NCI-H2081 treated with DMSO at 0.1 percent for 48 hours (cell line): Measurements from ENCODE around the gene XXYLT1.

Experiments used
- DNase-seq: peaks from one replicate; lab custom pipeline; 2025; lab: John Stamatoyannopoulos, UW

XXYLT1 gene

DNA sequence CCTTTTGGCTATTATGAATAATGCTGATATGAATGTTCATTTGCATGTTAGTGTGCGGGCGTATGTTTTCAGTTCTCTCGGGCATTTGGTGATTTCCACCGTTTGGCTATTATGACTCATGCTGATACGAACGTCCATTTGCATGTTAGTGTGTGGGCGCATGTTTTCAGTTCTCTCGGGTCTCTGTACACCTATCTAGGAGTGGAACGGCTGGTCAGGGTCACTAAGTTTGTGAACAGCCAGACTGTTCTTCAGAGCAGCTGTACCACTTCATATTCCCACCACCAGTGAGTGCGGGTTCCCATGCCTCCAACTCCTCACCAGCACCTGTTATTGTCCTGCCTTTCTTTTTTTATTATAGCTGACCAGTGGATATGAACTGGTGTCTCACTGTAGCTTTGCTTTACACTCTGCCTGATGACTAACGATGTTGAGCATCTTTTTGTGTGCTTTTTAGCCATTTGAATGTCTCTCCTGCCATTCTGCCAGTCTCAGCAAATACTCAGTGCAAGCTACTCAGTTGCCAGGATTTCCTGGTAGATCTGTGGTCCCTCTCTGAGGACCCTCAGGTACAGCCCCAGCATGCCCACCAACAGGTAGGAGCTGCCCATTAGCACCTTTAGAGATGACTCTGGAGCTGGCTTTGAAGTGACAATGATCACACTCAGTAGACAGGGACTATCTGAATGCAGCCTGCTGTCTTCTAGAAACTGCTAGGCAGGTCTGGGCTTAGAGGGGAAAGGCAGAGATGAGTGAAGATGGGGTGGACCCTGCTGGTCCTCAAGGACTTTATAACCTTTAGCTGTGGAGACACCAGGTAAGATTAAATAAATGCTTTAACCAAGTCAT is 141.1 kb downstream of the XXYLT1 start:
- DNase-seq, result no peak

DNA sequence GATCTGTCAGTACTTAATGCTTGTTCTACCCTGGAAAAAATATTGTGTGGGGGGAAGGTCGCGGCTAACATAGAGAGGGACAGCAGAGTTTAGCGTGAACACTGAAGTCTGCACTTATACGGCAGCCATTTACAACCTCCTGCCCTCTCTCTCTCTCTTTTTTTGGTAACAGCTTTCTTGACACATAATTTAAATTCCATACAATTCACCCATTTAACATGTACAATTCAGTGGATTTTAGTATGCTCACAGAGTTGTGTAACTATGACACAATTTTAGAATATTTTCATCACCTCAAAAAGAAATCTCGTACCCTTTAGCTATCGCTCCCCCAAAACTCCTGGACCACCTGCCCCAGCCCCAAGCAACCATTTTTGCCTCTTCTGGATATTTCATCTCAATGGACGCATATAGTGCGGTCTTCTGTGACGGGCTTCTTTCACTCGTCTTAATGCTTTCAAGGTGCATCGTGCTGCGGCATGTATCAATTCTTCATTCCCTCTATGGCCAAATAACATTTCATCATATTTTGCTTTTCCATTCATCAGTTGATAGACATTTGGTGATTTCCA is 141.8 kb downstream of the XXYLT1 start:
- DNase-seq, result no peak

DNA sequence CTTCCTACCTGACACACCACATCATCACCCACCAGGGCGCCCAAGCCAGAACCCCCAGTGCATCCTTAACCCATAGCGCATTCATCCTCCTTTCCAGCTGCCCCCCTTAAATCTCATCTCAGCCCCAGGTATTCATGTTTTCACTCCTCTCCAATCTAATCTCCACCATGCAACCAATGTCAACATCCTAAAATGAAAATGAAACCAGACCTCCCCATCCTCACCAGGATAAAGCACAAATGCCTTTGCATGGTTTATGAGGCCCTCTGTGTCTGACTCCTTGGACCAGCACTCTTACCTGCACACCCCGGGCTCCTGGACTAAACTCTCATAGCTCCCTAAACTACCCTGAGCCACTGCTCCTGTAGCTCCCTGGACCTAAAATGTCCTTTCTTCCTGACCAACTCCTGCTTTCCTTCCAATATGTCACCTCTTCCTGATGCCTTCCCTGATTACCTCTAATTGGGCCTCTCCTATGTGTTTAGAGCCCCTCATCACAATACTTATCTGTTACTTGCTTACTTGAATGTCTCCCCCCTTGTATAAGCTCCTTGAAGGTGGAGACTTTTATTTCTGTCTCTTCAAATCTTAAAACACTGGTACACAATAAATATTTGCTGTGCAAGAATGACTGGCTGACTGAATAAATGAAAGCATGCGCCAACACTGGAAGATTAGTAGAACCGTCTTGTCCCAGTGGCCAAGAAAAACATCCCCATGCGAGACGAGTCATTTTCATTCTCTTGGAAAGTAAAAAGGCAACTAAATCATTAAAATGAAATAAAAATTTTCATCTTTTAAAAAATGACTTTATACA is 142.5 kb downstream of the XXYLT1 start:
- no peak for DNase-seq

DNA sequence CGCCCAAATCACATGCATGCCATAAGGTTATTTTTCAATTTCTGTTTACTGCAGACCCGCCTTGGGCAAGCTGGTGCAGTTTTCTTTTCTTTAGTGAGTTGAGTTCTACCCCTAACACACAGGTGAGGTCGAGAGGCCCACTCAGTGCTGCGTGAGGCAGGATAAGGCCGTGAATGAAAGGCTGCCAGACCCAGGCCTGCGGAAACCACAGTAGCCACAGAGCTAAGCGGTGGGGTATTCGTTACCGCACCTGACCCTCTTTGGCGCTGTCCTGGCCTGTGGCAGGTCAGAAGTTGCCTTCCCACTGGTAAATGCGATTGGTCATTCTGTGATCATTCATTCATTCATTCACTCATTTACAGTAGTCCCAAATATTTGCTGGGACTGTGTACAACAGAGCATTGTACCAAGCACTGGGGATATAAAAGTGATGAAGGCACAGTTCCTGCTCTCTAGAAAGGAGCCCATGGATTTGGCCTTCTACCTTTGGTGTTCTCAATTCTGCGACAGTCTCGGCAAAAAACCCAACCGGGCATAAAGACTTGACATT is 144.8 kb downstream of the XXYLT1 start:
- no peak for DNase-seq

DNA sequence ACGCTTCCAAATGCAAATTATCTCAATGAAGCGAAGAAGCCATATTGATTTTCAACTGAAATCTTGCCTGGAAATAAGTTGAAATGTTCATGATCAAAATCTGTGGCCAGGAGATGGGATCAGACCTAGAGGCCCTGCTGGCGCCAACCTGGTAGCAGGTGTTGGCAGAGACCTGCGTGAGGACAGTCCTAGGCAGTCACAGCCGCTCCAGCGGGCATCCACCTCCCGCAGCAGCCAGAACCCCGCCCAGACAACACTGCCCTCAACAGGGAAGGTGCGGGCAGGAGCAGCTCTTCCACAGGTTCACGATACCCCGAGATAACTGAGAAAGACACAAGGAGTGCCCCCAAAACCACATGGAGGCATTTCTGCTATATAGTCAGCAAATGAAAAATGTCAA is 145.3 kb downstream of the XXYLT1 start:
- DNase-seq, result no peak

DNA sequence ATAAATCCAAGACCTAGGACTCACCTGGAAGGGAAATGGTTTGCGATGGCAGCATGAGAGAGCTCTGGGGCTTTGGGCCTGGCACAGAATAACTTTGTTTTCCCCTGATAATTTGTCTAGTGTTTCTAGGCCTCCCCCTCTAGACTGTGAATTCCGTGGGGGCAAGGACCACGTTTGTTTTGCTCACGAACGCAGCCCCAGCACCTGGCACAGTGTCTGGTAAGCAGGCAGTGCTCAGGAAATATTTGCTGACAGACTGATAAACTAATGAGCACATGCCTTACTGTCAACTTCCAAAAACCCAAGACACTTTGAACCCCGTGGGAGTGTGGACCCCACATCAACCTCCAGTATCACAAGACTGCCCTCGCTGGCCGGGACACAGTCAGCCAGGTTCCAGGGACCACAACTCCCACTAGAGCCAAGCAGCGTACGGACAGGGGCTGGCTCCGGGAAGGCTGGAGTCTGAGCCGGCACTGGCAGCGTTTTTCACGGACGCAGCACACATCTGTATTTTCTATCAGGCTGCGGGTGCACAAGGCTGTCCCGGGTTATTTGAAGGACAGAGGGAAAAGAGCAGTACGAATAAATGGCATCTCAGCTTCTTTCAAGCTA is 146.5 kb downstream of the XXYLT1 start:
- no peak for DNase-seq

DNA sequence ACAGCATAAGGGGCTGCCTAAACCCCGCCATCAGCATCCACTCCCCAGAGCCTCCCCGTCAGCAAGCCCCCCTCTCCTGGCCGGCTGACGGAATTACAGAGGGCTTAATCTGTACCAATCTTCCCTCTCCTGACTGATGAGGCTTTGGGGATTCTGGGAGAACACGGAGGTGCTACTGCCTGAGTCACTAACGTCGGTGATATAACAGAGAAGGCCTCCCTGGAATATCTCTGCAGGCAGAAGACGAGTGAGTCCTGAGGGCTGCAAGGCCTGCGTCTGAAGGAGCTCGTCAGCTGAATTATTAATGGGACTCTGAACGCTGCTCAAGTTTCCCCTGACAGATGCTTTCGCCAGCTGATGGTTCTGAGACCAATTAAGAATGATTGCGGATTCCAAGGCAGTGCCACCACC is 147.7 kb downstream of the XXYLT1 start:
- no peak for DNase-seq

DNA sequence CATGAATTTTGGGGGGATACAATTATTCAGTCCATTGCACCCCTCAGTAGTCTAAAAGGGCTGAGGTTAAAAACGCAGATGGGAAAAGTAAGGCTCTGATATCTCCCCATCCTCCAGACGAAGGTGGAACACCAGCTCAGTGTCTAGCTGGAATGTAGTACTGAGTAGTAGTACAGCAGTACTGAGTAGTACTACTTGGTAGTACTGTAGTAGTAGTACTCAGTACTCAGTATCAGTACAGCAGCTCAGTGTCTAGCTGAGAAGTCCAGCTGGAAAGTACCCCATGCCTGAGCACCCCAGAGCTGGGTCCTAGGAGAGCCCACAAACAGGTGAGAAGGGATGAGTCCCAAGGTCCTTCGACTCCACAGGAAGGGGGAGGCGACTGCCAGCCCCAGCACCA is 148.7 kb downstream of the XXYLT1 start:
- DNase-seq, result no peak

DNA sequence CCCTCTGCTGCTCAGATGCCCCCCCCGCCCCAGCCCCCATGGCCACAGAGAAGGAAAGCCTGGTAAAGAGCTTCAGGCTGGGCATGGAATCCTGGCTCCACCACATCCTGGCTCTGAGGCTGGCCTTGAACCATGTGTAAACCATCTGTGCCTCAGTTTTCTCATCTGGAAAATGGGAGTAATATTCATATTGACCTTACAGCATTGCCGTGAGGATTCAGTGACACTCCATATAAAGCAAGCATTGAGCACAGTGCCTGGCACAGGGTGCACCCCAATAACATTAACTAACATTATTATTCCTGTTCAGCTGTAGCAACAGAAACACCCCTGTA is 150.7 kb downstream of the XXYLT1 start:
- DNase-seq, result no peak

DNA sequence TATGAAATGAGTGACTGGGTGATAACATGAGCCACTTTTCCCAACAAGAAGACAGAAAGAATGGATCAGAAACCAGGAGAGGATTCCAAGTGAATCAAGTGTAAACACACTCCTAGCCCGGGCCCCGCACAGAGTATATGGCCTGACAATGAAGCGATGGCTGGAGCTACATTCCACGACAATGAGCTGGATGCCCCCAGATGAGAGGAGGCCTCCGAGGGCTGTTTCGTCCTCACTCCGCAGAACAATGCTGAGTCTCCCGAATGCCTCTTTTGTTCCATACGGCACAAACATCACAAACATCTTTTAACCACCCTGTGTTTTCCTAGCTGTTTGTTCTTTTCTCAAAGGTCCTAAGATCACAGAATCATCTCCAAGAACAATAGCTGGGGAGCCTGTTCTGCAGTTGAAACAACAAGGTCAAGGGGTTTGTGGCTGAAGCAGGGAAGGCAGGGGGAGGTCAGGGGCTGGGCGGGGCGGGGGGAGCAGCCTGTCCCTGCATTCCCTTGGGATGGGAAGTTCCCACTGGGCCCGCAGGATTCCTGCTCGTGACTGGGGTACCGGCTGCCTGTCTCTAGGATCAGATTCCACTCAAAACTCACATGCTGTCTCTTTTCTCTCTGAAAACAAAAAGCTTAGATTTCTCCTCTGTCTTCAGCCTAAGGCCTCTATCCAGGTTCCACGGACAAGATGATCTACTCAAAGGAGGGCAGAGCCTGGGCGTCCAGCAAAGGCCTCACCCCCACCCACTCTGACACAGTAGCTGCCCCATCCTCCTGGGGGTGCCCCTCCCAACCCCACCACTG is 151.3 kb downstream of the XXYLT1 start:
- DNase-seq, result no peak

DNA sequence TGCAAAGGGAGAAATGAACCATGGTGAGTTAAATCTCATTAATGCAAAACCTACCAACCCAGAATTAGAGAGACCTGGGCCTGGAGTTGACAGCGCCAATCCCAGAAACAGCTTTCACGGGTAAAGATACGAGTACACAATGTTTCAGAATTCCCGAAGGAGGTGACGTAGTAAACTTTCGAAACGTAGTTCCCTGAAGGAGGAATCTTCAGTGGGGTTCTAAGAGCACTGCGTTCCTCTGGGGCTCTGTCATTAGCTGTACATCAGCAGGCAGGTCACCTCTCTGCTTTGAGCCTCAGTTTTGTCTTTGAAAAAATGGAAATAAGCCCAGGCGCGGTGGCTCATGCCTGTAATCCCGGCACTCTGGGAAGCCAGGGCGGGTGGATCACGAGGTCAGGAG is 152.3 kb downstream of the XXYLT1 start:
- DNase-seq, result no peak

DNA sequence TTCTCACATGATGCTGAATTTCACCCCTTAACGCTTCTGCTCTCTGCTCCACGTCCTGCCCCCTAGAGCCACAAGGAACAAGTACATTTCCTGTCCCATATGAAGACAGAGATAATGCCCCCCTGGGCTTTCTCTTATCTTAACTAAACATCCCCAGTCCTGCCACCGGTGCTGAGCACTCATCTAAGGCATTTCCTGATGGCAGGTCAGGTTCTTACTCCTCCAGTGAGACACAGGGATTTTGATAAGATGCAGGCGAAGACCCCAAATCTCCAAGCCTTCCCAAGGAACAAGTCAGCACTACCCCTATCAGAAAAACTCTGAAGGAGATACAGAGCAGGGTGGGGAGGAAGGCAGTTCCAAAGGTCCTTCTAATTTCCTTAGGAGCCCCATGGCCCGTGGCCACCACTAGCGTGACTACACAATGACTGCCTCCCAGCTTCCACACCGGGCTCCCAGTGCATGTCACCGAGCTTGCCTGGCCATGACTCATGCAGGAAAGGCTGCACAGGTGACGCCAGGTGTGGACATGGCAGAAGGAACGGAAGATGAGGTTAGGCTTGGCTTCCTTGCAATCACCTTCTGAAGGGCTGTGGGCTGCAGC is 152.9 kb downstream of the XXYLT1 start:
- no peak for DNase-seq

DNA sequence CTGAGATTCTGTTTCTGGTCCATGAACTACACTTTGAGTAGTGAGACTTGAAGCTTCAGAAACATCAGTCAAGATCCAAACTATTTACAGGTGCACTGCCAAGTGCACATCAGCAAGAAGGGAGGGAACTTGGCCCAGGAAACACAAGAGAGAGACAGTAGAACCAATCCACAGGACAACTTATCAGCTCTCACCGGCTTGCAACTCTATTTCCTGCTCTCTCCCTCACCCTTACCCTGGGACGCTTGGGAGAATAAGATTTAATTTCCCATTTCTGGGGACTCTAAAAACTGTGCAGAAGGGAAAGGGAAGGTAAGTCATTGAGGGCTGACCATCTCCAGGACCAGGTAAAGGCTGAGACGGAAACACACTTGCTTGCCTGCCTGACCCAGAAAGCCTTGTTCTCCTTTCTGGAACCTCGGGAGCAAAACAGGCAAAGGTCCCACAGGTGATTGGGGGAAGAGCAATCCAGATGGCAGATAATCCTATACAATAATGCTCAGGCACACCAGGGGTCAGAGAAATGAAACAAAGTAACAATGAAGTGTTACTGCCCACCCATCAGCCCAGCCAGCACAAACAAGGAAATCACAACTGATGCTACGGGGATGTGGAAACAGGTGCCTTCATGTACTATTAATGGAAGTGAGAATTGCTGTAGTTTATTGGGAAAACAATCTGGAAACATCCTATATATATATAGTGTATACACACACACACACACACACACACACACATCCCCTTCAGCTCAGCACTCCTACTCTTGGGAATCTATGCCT is 154.4 kb downstream of the XXYLT1 start:
- DNase-seq, result no peak

DNA sequence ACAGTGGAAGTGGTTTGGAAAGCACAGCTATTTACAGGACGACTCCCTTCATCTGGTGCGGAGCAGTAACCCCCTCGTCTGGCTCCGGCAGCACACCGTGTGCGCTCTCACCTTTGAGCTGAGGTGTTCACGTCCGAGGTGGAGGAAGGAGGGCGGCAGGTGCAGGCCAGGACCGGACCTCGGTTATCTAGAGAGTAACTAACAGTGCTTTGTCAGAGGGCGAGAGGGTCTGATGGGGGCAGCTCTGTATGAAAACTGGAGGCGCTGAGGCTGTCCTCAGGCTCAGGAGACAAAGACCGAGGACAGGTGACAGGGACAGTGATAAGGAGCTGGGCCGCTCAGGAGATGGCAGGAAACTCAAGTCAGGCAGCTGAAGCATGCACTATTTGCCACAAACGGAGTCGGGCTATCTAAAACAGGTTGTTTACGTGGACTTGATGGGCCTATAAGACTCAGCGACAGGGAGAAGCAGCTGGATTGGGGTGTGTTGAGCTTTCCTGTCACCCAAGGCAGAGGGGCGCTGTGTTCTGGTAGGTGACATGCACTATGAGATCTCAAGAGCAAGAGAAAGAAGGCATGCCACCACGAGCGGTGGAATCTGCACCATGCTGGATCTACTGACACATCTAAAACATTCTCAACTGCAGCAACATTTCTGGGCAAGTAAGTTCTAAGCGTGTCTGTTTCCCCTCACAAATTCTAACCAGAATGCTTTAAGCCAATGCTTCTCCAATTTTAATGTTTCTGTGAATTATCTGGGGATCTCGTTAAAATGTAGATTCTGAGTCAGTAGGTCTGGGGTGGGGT is 155.2 kb downstream of the XXYLT1 start:
- DNase-seq, result no peak

DNA sequence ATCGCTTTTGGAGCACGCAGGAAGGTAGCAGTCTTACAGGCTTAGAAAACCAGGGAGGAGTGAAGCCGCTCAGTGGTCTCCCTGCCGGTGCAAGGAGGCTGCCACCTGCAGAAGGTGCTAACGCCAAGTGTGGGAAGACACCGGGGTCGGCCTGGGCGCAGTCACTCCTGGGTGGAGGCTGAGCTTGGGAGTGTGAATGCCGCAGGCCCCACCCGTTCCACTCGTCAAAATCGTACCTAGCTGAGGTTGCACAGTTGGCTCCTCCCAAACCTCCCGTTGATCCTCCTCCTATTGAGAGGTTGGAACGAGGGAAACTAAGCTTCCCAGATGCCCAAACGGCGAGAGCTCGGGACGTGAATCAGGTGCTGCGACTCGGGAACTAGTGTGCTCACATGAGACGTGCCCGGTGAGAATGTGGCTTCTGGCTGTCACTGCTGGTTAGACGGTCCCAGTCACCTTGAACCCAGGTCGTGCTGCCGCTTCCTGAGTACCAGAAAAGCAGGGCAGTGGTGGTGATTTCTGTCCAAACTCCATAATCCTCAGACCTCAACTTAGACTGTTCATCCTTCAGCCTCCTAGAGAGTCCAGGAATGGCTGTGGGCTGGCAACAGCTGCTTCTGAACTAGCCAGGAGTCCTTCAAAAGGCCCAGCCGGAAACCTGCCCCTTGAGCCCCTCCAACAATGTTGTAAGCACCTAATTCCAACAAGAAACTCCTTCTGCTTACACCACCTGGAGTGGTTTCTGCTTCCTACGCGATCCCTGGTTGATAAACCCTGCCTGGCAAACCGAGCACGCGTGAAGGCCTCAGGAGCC is 156.0 kb downstream of the XXYLT1 start:
- DNase-seq, result no peak

DNA sequence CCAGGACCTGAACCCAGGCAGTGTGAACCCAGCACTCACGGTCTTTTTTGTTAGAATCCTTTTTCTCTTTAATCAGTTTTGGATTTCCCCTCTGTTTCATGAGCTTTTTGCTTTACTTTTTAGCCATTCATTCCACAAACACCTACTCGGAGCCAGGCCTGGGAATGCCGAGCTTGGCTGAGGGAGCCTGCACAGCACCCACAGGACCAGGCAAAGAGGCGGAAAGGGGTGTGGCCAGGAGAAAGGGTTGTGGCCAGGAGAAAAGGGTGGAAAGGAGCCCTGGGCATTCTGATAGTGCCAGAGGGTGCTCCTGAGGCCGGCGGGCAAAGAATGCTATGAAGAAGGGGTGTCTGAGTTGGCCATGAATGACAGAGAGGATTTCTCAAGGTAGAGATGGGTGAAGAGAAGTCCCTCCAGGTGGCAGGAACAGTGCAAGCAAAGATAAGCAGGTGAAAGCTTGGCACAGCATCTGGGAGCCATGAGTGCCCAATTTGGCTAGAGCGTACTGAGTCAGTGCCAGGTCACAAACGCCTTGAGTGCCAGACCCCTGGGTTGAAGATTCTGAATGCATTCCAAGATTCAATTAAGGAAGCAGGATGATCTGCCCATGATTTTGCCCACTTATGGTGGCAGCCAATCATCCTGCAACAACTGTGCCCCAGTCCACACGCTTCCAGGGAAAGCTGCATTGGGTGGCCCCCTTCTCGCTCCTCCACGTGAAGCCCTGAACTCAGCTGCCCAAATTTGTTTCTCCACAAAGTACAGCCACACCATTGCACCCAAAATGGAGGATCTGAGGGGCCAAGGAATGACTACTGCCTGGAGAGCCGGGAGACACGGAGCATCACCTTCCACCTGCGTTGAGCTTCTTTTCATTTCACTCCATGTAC is 157.2 kb downstream of the XXYLT1 start:
- no peak for DNase-seq

DNA sequence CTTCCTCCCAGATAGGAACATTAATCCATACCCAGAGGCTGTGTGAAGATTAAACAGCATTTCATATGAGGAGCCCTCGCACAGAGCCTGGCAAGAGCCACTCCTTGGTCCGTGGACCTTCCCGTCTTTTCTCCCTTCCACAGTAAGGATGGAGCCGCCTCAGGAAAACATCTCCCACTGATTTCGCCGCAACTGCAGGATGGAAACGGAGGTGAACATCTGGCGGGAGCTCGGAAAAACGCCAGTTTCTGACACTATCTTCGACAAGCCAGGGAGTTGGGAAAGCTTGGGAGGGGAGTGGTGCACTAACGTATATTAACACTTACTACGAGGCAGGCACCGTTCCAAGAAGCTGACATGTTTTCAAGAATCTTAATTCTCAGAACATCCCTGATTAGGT is 157.9 kb downstream of the XXYLT1 start:
- DNase-seq, result no peak
